WI38 (cell line): Measurements from ENCODE around the gene SETD2.

Source experiments
- H3K4me3 ChIP-seq: 2 replicates; pipeline ENCODE4 v1.5.1; 2011; ENCODE audit warnings: low read depth, mild to moderate bottlenecking, control low read depth, low read length
- CTCF ChIP-seq: IDR thresholded peaks from 2 replicates; pipeline ENCODE4 v1.5.1; 2012; ENCODE audit warnings: low read depth, mild to moderate bottlenecking, control low read depth, low read length

The SETD2 gene

GRCh38 chr3:47096959-47097358 lies 67.0 kb downstream of the SETD2 start:
- no peak overlapping the region for H3K4me3 ChIP-seq
- no peak for TF ChIP-seq CTCF

GRCh38 chr3:47092090-47092489 lies 71.8 kb downstream of the SETD2 start:
- no peak for TF ChIP-seq CTCF
- H3K4me3 ChIP-seq: no peak overlapping the region

- no peak overlapping the region for H3K4me3 ChIP-seq
- no peak for TF ChIP-seq CTCF
Observed at GRCh38 chr3:47089630-47090029, 74.3 kb downstream of the SETD2 start.

GRCh38 chr3:47086071-47086470 lies 77.8 kb downstream of the SETD2 start:
- H3K4me3 ChIP-seq: no peak overlapping the region
- TF ChIP-seq CTCF: no peak

GRCh38 chr3:47083786-47084185 lies 80.1 kb downstream of the SETD2 start:
- TF ChIP-seq CTCF: no peak
- no peak overlapping the region for H3K4me3 ChIP-seq

- no peak overlapping the region for H3K4me3 ChIP-seq
- no peak for TF ChIP-seq CTCF
Observed at GRCh38 chr3:47082519-47082918, 81.4 kb downstream of the SETD2 start.

GRCh38 chr3:47079432-47079831 lies 84.5 kb downstream of the SETD2 start:
- H3K4me3 ChIP-seq: no peak overlapping the region
- no peak for TF ChIP-seq CTCF
